ENCODE data around the gene CAPN3. TPM values are rescaled to one million over a fixed set of nuclear protein-coding genes. Genes with fewer than 3 reads are reported as not detected.

CAPN3 gene
- total and polyA plus RNA-seq, 2 experiments from 2014 or later = 0.84 to 1.1 TPM

GRCh38 chr15:42313463-42313862 lies 45.8 kb upstream of the CAPN3 start:
- H3K4me1 Mint-ChIP-seq = peaks cover 4% of the 10 kb centered on the region; the same call in 2 of the 3 replicates
- H3K36me3 Mint-ChIP-seq (ENCODE audit: low read depth) = peaks cover 3% of the 10 kb centered on the region; the same call in 1 of the 3 replicates
- Histone ChIP-seq H3F3A (replicated peaks; ENCODE audit: low read depth) (no peaks in the 10 kb centered on the region), H3K9me2 (ENCODE audit: insufficient read depth) (no peaks in the 10 kb centered on the region), H3K4me3 (no peak overlapping the region), H4K20me1 (replicated peaks; ENCODE audit: insufficient read depth) (no peaks in the 10 kb centered on the region), H3K79me2 (replicated peaks; ENCODE audit: insufficient read depth) (no peaks in the 10 kb centered on the region), H3K36me3 (ENCODE audit: insufficient read depth) (no peaks in the 10 kb centered on the region), H3K27me3 (ENCODE audit: insufficient read depth) (no peaks in the 10 kb centered on the region), H3K4me1 (ENCODE audit: insufficient read depth) (no peaks in the 10 kb centered on the region), H3K4me2 (no peak overlapping the region), H3K27ac (ENCODE audit: low read depth) (no peak overlapping the region), H2AFZ (no peak overlapping the region)
- peak; percentile 83 for ATAC-seq
- H3K4me3 Mint-ChIP-seq = no peak overlapping the region
- no peaks in the 10 kb centered on the region for H3K9me3 Mint-ChIP-seq
- peak; percentile 27 for DNase-seq (ENCODE audit: low spot score)
- no peaks in the 10 kb centered on the region for H3K27me3 Mint-ChIP-seq (ENCODE audit: insufficient read depth, low read depth, poor library complexity)
- TF ChIP-seq, protein P1, sequence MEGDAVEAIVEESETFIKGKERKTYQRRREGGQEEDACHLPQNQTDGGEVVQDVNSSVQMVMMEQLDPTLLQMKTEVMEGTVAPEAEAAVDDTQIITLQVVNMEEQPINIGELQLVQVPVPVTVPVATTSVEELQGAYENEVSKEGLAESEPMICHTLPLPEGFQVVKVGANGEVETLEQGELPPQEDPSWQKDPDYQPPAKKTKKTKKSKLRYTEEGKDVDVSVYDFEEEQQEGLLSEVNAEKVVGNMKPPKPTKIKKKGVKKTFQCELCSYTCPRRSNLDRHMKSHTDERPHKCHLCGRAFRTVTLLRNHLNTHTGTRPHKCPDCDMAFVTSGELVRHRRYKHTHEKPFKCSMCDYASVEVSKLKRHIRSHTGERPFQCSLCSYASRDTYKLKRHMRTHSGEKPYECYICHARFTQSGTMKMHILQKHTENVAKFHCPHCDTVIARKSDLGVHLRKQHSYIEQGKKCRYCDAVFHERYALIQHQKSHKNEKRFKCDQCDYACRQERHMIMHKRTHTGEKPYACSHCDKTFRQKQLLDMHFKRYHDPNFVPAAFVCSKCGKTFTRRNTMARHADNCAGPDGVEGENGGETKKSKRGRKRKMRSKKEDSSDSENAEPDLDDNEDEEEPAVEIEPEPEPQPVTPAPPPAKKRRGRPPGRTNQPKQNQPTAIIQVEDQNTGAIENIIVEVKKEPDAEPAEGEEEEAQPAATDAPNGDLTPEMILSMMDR (conservative IDR thresholded peaks at IDR 0.05; ENCODE audit: low read depth in 2 of 2) = peak in 1 of 2 experiments; percentile 55; a peak in 2 of 4 replicates
- TF ChIP-seq REST (IDR thresholded peaks at IDR 0.05; ENCODE audit: unreplicated experiment) = no peak
- TF ChIP-seq, protein P2, sequence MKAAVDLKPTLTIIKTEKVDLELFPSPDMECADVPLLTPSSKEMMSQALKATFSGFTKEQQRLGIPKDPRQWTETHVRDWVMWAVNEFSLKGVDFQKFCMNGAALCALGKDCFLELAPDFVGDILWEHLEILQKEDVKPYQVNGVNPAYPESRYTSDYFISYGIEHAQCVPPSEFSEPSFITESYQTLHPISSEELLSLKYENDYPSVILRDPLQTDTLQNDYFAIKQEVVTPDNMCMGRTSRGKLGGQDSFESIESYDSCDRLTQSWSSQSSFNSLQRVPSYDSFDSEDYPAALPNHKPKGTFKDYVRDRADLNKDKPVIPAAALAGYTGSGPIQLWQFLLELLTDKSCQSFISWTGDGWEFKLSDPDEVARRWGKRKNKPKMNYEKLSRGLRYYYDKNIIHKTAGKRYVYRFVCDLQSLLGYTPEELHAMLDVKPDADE (IDR thresholded peaks at IDR 0.05) = no peak
- H3K27ac Mint-ChIP-seq = no peak overlapping the region

- no peaks in the 10 kb centered on the region for H3K79me2 ChIP-seq (replicated peaks; ENCODE audit: insufficient read depth)
- H3K36me3 Mint-ChIP-seq (ENCODE audit: low read depth) = peaks cover 3% of the 10 kb centered on the region; the same call in 1 of the 3 replicates
- no peak for ATAC-seq
- TF ChIP-seq REST (IDR thresholded peaks at IDR 0.05; ENCODE audit: unreplicated experiment) (no peak), EZH2phosphoT487 (IDR thresholded peaks at IDR 0.05; ENCODE audit: unreplicated experiment) (no peak), NANOG (IDR thresholded peaks at IDR 0.05; ENCODE audit: borderline replicate concordance) (no peak), ZNF331 (CRISPR knock-in tag; IDR thresholded peaks at IDR 0.05; ENCODE audit: low read depth) (no peak), EZH2 (IDR thresholded peaks at IDR 0.05; ENCODE audit: low read depth, unreplicated experiment) (no peak), POLR2AphosphoS5 (IDR thresholded peaks at IDR 0.05; ENCODE audit: low read depth) (no peak), ZNF114 (CRISPR knock-in tag; IDR thresholded peaks at IDR 0.05) (no peak), CREB1 (CRISPR knock-in tag; IDR thresholded peaks at IDR 0.05; ENCODE audit: low read depth) (no peak)
- TF ChIP-seq, protein P1 (conservative IDR thresholded peaks at IDR 0.05; ENCODE audit: low read depth in 2 of 2) = no peak
- TF ChIP-seq, protein P2 (IDR thresholded peaks at IDR 0.05) = no peak
Measured at GRCh38 chr15:42314818-42315217, 44.5 kb upstream of the CAPN3 start.

More at GRCh38 chr15:42314818-42315217, 44.5 kb upstream of the CAPN3 start:
- no peaks in the 10 kb centered on the region for H3K9me3 Mint-ChIP-seq
- Histone ChIP-seq H3K36me3 (ENCODE audit: insufficient read depth) (no peaks in the 10 kb centered on the region), H3K27me3 (ENCODE audit: insufficient read depth) (no peaks in the 10 kb centered on the region), H2AFZ (no peak overlapping the region), H3K4me1 (ENCODE audit: insufficient read depth) (no peaks in the 10 kb centered on the region), H3F3A (replicated peaks; ENCODE audit: low read depth) (no peaks in the 10 kb centered on the region), H3K4me3 (no peak overlapping the region), H4K20me1 (replicated peaks; ENCODE audit: insufficient read depth) (no peaks in the 10 kb centered on the region), H3K27ac (ENCODE audit: low read depth) (no peak overlapping the region), H3K4me2 (no peak overlapping the region), H3K9me2 (ENCODE audit: insufficient read depth) (no peaks in the 10 kb centered on the region)
- H3K27me3 Mint-ChIP-seq (ENCODE audit: insufficient read depth, low read depth, poor library complexity) = no peaks in the 10 kb centered on the region
- H3K4me1 Mint-ChIP-seq = peaks cover 4% of the 10 kb centered on the region; the same call in 2 of the 3 replicates
- DNase-seq (ENCODE audit: low spot score) = no peak
- H3K27ac Mint-ChIP-seq = no peak overlapping the region
- H3K4me3 Mint-ChIP-seq = no peak overlapping the region

Measured in GM23338 (cell line).